GM10266 (cell line): ENCODE measurements around the gene LRP8.

Experiments used
- DNase-seq: peaks from one replicate; pipeline ENCODE4 v3.0.0; 2012; ENCODE audit errors: extremely low spot score
- TF ChIP-seq, protein P1 (sequence below): IDR thresholded peaks from 2 replicates; pipeline ENCODE4 v1.5.1; 2012; ENCODE audit warnings: mild to moderate bottlenecking, low read depth; ENCODE audit not compliant: control insufficient read depth, insufficient read depth; ENCODE audit errors: missing control alignments

Gene LRP8

DNA sequence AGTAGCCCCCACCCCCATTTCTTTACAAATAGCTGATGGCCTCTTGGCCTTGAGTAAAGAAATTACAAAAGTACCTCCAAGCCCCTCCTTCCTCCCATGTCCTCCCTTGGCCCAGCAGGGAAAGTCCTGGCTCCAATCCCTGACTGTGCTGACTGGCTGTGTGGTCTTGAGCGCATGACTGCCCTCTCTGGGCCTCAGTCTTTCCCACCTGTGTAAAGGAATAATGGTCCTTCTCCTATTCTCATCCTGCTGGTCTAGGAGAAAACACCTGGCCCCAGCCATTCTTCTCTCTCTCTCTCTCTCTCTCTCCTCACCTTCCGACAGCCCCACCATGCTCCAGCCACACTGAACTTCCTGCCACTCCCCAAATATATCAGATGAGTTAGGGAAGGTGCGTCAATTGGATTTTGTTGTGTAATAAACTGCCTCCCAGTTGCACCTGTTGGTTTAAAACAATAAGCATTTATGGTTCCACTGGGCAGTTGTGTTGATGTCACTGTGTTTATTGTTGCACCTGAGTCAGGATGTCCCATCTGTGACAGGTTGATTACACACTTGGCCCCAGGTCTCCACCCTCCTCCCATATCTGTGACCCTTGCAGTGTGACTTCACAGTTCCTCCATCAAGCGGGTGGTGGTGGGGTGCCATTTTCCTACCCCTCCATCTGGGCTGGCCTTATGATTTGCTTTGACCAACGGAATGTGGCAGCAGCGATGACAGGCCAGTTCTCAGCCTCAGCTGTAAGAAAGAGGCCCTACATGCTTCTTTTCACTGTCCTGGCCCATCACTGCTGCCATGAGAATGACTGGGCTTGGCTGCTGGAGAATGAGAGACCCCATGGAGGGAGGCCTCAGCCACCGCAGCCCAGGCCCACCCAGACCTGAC lies 22.3 kb upstream of the LRP8 start:
- TF ChIP-seq, protein P1, sequence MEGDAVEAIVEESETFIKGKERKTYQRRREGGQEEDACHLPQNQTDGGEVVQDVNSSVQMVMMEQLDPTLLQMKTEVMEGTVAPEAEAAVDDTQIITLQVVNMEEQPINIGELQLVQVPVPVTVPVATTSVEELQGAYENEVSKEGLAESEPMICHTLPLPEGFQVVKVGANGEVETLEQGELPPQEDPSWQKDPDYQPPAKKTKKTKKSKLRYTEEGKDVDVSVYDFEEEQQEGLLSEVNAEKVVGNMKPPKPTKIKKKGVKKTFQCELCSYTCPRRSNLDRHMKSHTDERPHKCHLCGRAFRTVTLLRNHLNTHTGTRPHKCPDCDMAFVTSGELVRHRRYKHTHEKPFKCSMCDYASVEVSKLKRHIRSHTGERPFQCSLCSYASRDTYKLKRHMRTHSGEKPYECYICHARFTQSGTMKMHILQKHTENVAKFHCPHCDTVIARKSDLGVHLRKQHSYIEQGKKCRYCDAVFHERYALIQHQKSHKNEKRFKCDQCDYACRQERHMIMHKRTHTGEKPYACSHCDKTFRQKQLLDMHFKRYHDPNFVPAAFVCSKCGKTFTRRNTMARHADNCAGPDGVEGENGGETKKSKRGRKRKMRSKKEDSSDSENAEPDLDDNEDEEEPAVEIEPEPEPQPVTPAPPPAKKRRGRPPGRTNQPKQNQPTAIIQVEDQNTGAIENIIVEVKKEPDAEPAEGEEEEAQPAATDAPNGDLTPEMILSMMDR = no peak
- DNase-seq = no peak

DNA sequence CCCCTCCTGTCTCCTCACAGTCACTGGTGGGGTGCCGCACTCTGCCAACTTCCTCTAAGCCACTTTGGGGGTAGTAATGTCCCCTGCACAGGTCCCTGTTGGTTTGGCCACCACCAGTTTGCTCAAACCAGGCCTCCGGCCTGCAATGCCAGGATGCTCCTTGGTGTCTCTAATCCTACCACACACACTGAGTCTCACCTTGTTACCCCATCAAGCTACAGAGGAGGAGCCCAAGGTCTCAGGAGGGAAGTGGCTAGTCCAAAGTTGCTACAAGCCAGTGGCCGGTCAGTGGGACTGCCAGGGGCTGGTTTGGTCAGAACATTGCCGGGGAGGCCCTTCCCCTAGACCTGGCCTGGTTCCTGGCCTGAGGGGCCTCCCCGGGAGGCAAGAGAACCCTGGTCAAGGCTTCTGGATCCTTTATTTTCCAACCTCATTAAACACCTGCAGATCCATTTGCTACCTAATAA lies 21.5 kb upstream of the LRP8 start:
- no peak for DNase-seq
- TF ChIP-seq, protein P1 = no peak

DNA sequence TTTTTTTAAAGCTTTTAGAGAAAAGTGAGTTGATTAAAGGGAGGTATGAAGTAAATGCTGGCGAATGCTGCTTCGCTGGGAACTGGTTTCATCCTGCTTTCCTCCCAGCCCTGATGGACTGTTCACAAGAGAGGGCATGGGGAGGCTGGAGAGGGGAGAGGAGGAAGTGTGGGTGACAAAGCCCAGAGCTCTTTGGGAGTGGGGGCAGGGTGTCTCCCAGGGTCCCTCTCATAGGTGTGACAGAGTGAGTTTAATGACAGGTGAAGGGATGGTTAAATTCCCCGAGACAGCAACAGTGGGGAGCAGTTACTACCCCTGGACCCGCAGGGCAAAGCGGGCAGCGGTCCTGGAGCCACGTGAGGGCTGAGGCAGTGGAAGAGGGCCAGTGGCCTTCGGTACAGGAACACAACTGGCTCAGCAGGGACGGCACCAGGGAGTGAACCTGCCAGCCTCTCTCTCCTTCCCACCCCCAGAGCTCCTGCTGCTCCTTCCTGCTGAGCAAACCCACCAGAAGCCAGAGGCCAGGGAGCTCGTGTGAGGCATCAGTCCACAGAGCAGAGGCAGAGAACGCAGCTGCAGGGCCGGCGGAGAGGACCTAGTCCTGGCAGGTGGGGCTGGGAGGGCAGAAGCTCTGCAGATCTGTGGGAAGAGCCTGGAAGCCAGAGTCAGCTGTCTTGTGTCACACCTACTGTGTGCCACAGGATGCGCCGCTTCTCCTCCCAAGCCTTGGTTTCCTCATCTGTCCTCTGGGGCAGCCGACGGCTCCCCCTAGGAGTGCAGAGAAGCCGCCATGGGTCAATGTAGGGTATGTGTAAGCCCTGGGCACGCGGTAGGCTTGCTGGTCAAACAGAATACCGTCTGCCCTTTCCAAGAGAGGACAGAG lies 20.9 kb upstream of the LRP8 start:
- TF ChIP-seq, protein P1 = no peak
- DNase-seq = no peak

DNA sequence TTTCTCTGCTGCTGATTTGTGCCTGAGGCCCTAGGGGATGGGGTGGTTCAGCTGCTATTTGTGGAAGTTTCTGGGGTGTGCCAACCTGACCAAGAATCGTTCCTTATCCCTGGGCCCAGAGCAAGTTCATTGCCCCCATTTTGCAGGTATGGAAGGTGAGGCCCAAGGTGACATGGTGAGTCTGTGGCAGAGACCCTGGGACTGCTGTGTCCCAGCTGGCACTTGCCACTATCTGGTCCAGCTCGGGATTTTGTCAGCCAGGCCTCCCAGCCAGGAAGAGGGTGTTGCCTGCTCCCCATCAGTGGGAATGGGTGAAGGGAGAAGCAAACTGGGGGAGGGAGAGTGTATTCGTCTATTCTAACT lies 18.9 kb upstream of the LRP8 start:
- DNase-seq = no peak
- TF ChIP-seq, protein P1 = no peak

DNA sequence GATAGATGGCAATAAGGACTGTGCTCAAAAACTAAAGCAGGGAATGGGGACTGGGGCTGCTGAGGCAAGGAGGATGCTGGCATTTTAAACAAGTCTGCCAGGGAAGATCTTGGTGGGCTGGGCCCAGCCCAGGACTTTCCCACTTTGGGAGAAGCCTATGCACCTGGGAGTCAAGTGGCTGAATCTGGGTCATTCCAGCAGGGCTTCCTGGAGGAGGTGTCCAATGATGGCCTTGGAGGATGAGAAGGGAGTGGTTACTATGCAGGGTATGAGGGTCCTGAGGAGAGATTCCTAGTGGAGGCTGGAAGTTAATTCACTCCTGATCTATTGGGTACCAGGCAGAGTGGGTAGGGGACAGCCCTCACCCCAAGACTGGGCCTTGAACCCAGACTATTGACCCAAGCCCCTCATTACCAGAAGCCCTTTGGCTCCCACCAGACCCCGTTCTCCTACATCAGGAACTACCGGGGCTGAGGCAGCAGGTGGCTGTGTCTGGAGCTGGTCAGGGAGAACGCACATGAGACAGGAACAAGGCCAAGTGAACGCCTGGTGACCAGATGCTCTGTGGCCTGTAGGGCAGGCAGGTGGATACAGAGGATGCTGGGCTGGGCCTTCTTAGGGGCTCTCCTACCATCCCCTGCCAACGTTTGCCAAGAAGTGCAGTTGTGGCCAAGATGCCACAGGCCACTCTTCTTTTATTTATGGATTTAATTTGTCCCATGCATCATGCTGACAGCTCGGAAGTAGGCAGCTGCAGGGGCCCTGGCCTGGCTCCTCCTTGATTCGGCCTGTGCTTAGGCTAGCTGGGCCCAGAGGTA lies 18.3 kb upstream of the LRP8 start:
- TF ChIP-seq, protein P1 = no peak

DNA sequence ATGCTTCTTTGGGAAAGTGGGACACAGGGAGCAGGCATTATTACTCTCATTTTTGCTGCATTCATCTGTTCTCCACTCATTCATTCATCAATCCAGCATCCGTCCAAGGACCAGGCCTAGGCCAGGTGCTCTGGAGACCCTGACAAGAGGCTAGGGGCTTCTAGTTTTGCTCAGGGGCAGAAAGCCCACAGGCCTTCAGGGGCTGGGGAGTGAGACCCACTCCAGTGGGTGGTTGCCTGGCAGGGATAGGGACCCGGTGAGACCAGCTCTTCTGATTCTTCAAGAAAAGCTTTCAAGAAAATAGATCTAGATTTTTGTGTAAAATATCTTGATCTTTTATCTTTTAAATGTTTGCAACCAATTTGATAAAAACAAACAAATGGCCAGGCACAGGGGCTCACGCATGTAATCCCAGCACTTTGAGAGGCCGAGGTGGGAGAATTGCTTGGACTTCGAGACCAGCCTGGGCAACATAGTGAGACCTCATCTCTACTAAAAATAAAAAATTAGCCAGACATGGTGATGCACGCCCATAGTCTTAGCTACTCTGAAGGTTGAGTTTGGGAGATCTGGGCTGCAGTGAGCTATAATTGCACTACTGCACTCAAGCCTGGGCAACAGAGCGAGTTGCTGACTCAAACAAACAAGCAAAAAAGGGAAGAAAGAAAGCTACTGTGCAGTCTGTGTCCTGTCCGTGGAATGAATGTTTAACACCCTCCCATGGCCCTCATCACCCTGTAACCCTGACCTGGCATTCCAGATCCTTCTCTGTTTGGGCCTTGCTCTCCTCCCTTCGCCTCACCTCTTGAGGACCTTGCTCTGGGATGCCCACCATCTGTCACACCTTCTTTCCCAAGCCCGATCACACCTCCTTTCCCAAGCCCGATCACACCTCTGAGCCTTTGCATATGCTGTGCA lies 17.3 kb upstream of the LRP8 start:
- no peak for DNase-seq
- TF ChIP-seq, protein P1 = no peak

More for the DNA sequence above, 18.3 kb upstream of the LRP8 start:
- DNase-seq = no peak
